Measurements from ENCODE around the gene GNG2. TPM values are rescaled to one million over a fixed set of nuclear protein-coding genes. Genes with fewer than 3 reads are reported as not detected.

GNG2 gene
- total RNA-seq, 2 experiments from 2014 or later = 24.0 to 32.0 TPM

GRCh38 chr14:51850651-51851050 is 9.8 kb upstream of the GNG2 start:
- Histone ChIP-seq H4K20me1 (ENCODE audit: insufficient read depth, low read length) (no peaks in the 10 kb centered on the region), H2AFZ (ENCODE audit: low read length) (no peak overlapping the region), H3K79me2 (ENCODE audit: insufficient read depth, low read depth, low read length) (no peaks in the 10 kb centered on the region), H3K4me1 (ENCODE audit: insufficient read depth, low read length, poor library complexity, severe bottlenecking) (peaks cover 49% of the 10 kb centered on the region), H3K4me2 (ENCODE audit: low read length) (no peak overlapping the region), H3K27ac (ENCODE audit: low read depth, low read length, poor library complexity, severe bottlenecking) (no peak overlapping the region), H3K9me3 (ENCODE audit: low read length) (peaks cover 7% of the 10 kb centered on the region; the same call in 1 of the 2 replicates), H3K9me2 (ENCODE audit: insufficient read depth, low read length) (no peaks in the 10 kb centered on the region), H3K4me3 (ENCODE audit: low read depth, low read length, poor library complexity, severe bottlenecking) (no peak overlapping the region), H3K36me3 (ENCODE audit: insufficient read depth, low read length) (no peaks in the 10 kb centered on the region; the same call in 1 of the 2 replicates)
- intact Hi-C loops (cut with micrococcal nuclease; ENCODE audit: unreplicated experiment) = no loop called here
- TF ChIP-seq CTCF (conservative IDR thresholded peaks at IDR 0.05; ENCODE audit: low read length) (no peak), EZH2phosphoT487 (IDR thresholded peaks at IDR 0.05; ENCODE audit: borderline replicate concordance, low read depth, low read length) (no peak)
- POLR2A ChIA-PET = interaction anchor here (0.9 to 2.5 kb wide), 2 partner anchors 10 to 50 kb away, joined by 3 to 16 read pairs; partner anchors contain the start of gene GNG2
- no TSS peak for BruUV-seq (replicated peaks)
- CTCF ChIA-PET (ENCODE audit: unreplicated experiment) = no interaction called here
- no peak for DNase-seq (ENCODE audit: low spot score)

DNA sequence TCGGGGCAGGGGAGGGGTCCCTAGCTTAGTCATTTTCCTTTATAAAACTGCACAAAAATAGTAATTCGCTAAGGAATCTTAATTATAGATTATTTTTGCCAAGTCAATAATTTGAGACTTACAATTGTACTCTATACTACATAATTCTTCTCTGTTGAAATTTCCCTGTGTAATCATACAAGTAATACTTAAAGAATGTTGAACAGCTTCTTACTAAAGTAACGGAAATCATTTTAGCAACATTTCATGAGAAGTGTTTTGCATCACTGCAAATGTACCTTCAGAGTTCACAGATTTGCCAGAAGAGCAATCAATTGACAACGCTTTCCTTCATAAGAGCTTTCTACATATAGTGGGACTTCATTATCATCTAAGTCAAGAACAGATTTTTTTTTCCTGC is 7.9 kb upstream of the GNG2 start:
- H3K9me2 ChIP-seq (ENCODE audit: insufficient read depth, low read length) = no peaks in the 10 kb centered on the region
- CTCF ChIA-PET (ENCODE audit: unreplicated experiment) = no interaction called here

More for the DNA sequence above, 7.9 kb upstream of the GNG2 start:
- POLR2A ChIA-PET = interaction anchor here (0.7 to 1.5 kb wide), 5 partner anchors 8 to 123 kb away, joined by 3 read pairs; partner anchors contain the start of gene GNG2
- Histone ChIP-seq H3K79me2 (ENCODE audit: insufficient read depth, low read depth, low read length) (no peaks in the 10 kb centered on the region), H3K4me3 (ENCODE audit: low read depth, low read length, poor library complexity, severe bottlenecking) (no peak overlapping the region), H3K9me3 (ENCODE audit: low read length) (peaks cover 7% of the 10 kb centered on the region; the same call in 1 of the 2 replicates), H3K27ac (ENCODE audit: low read depth, low read length, poor library complexity, severe bottlenecking) (no peak overlapping the region), H3K4me2 (ENCODE audit: low read length) (no peak overlapping the region), H3K4me1 (ENCODE audit: insufficient read depth, low read length, poor library complexity, severe bottlenecking) (peaks cover 32% of the 10 kb centered on the region), H3K36me3 (ENCODE audit: insufficient read depth, low read length) (no peaks in the 10 kb centered on the region; the same call in 1 of the 2 replicates), H4K20me1 (ENCODE audit: insufficient read depth, low read length) (no peaks in the 10 kb centered on the region), H2AFZ (ENCODE audit: low read length) (no peak overlapping the region)
- intact Hi-C loops (cut with micrococcal nuclease; ENCODE audit: unreplicated experiment) = no loop called here
- DNase-seq (ENCODE audit: low spot score) = no peak
- TF ChIP-seq CTCF (conservative IDR thresholded peaks at IDR 0.05; ENCODE audit: low read length) = no peak
- no peak for TF ChIP-seq EZH2phosphoT487 (IDR thresholded peaks at IDR 0.05; ENCODE audit: borderline replicate concordance, low read depth, low read length)
- no TSS peak for BruUV-seq (replicated peaks)

Data from OCI-LY7 (cell line).